OCI-LY7 (cell line): ENCODE data around the gene TNFRSF11A. TPM values are rescaled to one million over a fixed set of nuclear protein-coding genes. Genes with fewer than 3 reads are reported as not detected.

Experiments
- BruUV-seq: library from RNA; stranded (reverse); fragments of 400-500 nt; replicated peaks from 2 replicates; lab custom pipeline; 2021; lab: Mats Ljungman, UMichigan
- CTCF ChIA-PET: fragments of 300-600 bp; sonication (Branson Sonifier 250); formaldehyde crosslinking; loops from one replicate; lab custom pipeline; 2022; ENCODE audit warnings: antibody characterized with exemption; ENCODE audit not compliant: unreplicated experiment; lab: Charles Lee
- POLR2A ChIA-PET: fragments of 300-600 bp; sonication (Branson Sonifier 250); formaldehyde crosslinking; loops from one replicate; lab custom pipeline; 2022; ENCODE audit warnings: antibody characterized with exemption; lab: Charles Lee
- DNase-seq: peaks from one replicate; pipeline ENCODE4 v3.0.0-alpha.2; 2015; ENCODE audit warnings: low spot score
- H2AFZ ChIP-seq: fragments of 200-600 bp; sonication (generic), shearing (Covaris generic); 2 replicates; pipeline ENCODE4 v1.6.1; 2014; ENCODE audit warnings: mild to moderate bottlenecking, antibody characterized with exemption, low read length, moderate library complexity
- H3K27ac ChIP-seq: fragments of 200-600 bp; sonication (generic); 2 replicates; pipeline ENCODE4 v1.5.1; 2014; ENCODE audit warnings: mixed run types, low read depth, mild to moderate bottlenecking, moderate library complexity, low read length, inconsistent platforms; ENCODE audit not compliant: poor library complexity, severe bottlenecking
- H3K36me3 ChIP-seq: fragments of 200-600 bp; sonication (generic); 2 replicates; pipeline ENCODE4 v1.6.1; 2014; ENCODE audit warnings: mild to moderate bottlenecking, antibody characterized with exemption, low read length, moderate library complexity, mixed read lengths; ENCODE audit not compliant: insufficient read depth
- H3K4me1 ChIP-seq: fragments of 200-600 bp; sonication (generic); 2 replicates; pipeline ENCODE4 v1.5.1; 2014; ENCODE audit warnings: mild to moderate bottlenecking, low read length; ENCODE audit not compliant: insufficient read depth, poor library complexity, severe bottlenecking
- H3K4me2 ChIP-seq: fragments of 200-600 bp; sonication (generic); 2 replicates; pipeline ENCODE4 v1.6.1; 2014; ENCODE audit warnings: mild to moderate bottlenecking, low read length
- H3K4me3 ChIP-seq: fragments of 200-600 bp; sonication (generic); 2 replicates; pipeline ENCODE4 v1.5.1; 2014; ENCODE audit warnings: mild to moderate bottlenecking, low read depth, low read length; ENCODE audit not compliant: poor library complexity, severe bottlenecking
- H3K79me2 ChIP-seq: fragments of 200-600 bp; sonication (generic); 2 replicates; pipeline ENCODE4 v1.6.1; 2016; ENCODE audit warnings: low read depth, mild to moderate bottlenecking, low read length, moderate library complexity, mixed read lengths; ENCODE audit not compliant: insufficient read depth
- H3K9me2 ChIP-seq: fragments of 200-600 bp; sonication (generic); 2 replicates; pipeline ENCODE4 v1.6.1; 2016; ENCODE audit warnings: mild to moderate bottlenecking, low read length, mixed read lengths; ENCODE audit not compliant: insufficient read depth
- H3K9me3 ChIP-seq: fragments of 200-600 bp; sonication (generic); 2 replicates; pipeline ENCODE4 v1.6.1; 2014; ENCODE audit warnings: mild to moderate bottlenecking, mixed run types, low read length, mixed read lengths
- H4K20me1 ChIP-seq: fragments of 200-600 bp; sonication (generic); 2 replicates; pipeline ENCODE4 v1.6.1; 2014; ENCODE audit warnings: mild to moderate bottlenecking, antibody characterized with exemption, low read length, moderate library complexity, mixed read lengths; ENCODE audit not compliant: insufficient read depth
- EZH2phosphoT487 ChIP-seq: fragments of 200-600 bp; sonication (generic); IDR thresholded peaks from 2 replicates; pipeline ENCODE4 v1.6.1; 2018; ENCODE audit warnings: low read depth, borderline replicate concordance, mild to moderate bottlenecking, mixed run types, antibody characterized with exemption, low read length, moderate library complexity, mixed read lengths
- intact Hi-C: fragments of 100-400 bp; cut with micrococcal nuclease; formaldehyde crosslinking; loops from one replicate; pipeline ENCODE4 v1.10.0; 2022; ENCODE audit not compliant: unreplicated experiment
- total RNA-seq, 2 experiments: library from RNA; depleted of rRNA in 1 of 2; stranded (reverse); fragments of >200 nt in 1 of 2; shearing (Covaris generic) in 1 of 2; gene quantifications; 2 replicates each; pipeline ENCODE4 v1.2.3, GENCODE V29; 2014 to 2022
- TF ChIP-seq, protein P1 (sequence below): fragments of 200-600 bp; sonication (generic); conservative IDR thresholded peaks from 2 replicates; pipeline ENCODE4 v1.5.1; 2014; ENCODE audit warnings: mild to moderate bottlenecking, antibody characterized with exemption, low read length, moderate library complexity, mixed read lengths

Gene TNFRSF11A
- total RNA-seq, 2 experiments from 2014 or later, result not detected

DNA sequence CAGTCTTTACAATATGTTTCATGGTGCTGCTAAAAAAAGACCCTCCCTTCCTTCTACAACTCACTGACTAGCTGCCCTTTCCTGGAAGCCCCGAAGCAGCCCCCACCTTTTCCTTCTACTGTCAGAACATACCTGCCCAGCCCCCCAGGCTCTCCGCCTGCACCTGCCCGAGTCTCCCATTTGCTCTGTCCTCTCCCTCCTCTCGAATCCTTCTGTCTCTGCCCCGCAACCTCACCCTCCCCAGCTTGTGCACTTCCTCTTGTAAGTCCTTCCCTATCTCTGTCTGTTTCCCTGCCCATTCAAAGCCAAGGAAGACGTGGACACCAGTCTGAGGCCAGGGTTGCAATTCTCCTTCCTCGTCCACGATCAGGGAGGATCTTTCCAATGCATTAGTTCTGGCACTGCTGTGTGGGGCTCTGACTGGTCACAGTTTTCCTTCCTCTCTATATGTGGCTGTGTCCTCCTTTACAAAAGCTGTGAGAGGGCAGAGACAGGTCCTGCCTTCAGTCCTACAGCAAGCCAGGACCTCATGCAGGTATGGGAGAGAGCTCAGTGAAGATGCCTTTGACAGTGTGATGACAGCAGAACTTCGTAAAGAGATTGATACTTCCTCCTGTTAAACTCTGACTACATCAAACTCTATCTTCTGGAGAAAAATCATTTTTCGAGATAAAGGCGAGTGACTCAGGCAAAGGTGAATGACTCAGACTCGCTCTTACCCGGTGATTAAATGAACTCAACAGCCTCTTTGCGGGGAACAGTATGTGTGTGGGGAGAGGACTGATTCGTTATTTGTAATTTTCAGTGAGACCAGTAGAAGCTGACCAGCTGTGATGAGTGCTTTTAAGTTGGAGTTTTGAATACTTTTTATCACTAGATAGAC is 14.2 kb downstream of the TNFRSF11A start:
- Histone ChIP-seq H3K4me3 (no peak overlapping the region), H4K20me1 (no peaks in the 10 kb centered on the region), H2AFZ (no peak overlapping the region), H3K4me1 (no peaks in the 10 kb centered on the region), H3K9me3 (no peaks in the 10 kb centered on the region), H3K9me2 (no peaks in the 10 kb centered on the region), H3K4me2 (no peak overlapping the region), H3K36me3 (no peaks in the 10 kb centered on the region), H3K79me2 (no peaks in the 10 kb centered on the region), H3K27ac (no peak overlapping the region)
- POLR2A ChIA-PET, result no interaction called here
- intact Hi-C loops, result no loop called here
- TF ChIP-seq EZH2phosphoT487, result no peak
- TF ChIP-seq, protein P1, sequence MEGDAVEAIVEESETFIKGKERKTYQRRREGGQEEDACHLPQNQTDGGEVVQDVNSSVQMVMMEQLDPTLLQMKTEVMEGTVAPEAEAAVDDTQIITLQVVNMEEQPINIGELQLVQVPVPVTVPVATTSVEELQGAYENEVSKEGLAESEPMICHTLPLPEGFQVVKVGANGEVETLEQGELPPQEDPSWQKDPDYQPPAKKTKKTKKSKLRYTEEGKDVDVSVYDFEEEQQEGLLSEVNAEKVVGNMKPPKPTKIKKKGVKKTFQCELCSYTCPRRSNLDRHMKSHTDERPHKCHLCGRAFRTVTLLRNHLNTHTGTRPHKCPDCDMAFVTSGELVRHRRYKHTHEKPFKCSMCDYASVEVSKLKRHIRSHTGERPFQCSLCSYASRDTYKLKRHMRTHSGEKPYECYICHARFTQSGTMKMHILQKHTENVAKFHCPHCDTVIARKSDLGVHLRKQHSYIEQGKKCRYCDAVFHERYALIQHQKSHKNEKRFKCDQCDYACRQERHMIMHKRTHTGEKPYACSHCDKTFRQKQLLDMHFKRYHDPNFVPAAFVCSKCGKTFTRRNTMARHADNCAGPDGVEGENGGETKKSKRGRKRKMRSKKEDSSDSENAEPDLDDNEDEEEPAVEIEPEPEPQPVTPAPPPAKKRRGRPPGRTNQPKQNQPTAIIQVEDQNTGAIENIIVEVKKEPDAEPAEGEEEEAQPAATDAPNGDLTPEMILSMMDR, result no peak
- no TSS peak for BruUV-seq
- no peak for DNase-seq
- CTCF ChIA-PET, result no interaction called here

DNA sequence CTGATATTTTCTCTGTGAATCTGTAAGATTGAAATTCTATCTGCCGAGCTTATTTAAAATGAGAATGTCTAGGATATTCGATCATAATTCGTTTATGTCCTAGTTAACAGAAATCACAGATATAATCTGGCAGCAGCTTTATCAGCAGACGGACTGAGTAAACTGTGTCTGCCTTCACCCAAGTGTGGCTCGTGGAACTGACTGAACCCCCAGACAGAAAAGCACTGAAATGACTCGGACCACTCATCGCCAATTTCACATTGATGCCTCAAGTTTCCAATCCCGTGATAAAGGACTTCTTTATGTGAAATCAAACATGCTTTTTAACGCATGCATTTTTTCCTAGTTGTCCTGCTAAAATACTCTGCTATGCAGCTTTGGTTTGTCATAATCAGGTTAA is 15.9 kb downstream of the TNFRSF11A start:
- Histone ChIP-seq H3K4me3 (no peak overlapping the region), H3K4me1 (no peaks in the 10 kb centered on the region), H4K20me1 (no peaks in the 10 kb centered on the region), H3K9me3 (no peaks in the 10 kb centered on the region), H3K4me2 (no peak overlapping the region), H3K27ac (no peak overlapping the region), H3K9me2 (no peaks in the 10 kb centered on the region), H3K36me3 (no peaks in the 10 kb centered on the region), H3K79me2 (no peaks in the 10 kb centered on the region), H2AFZ (no peak overlapping the region)
- TF ChIP-seq, protein P1, result no peak
- TF ChIP-seq EZH2phosphoT487, result no peak
- no TSS peak for BruUV-seq
- intact Hi-C loops, result no loop called here
- ChIA-PET POLR2A (no interaction called here), CTCF (no interaction called here)
- no peak for DNase-seq

DNA sequence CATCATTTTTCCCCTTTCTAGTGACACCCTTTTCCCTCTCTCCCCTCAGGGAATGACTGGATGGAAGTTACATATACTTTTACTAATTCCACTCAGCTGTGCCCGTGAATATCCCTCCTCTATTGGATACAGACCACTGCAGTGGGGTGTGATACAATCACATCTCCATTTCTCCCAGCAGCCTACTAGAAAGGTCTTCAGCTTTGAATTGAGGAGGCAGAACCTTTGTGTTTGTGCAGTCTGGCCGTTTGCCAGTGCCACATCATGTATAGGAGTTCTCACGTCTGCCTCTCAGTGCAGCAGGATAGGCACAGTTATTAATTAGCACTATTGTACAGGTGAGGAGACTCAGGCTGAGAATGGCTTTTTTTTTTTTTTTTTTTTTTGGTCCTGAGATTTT is 16.4 kb downstream of the TNFRSF11A start:
- no peak for TF ChIP-seq EZH2phosphoT487
- TF ChIP-seq, protein P1, result no peak
- POLR2A ChIA-PET, result no interaction called here

More for the DNA sequence above, 16.4 kb downstream of the TNFRSF11A start:
- Histone ChIP-seq H3K4me3 (no peak overlapping the region), H4K20me1 (no peaks in the 10 kb centered on the region), H3K27ac (no peak overlapping the region), H3K4me1 (no peaks in the 10 kb centered on the region), H3K4me2 (no peak overlapping the region), H3K79me2 (no peaks in the 10 kb centered on the region), H2AFZ (no peak overlapping the region), H3K9me3 (no peaks in the 10 kb centered on the region), H3K36me3 (no peaks in the 10 kb centered on the region), H3K9me2 (no peaks in the 10 kb centered on the region)
- BruUV-seq, result no TSS peak
- intact Hi-C loops, result no loop called here
- DNase-seq, result no peak
- CTCF ChIA-PET, result no interaction called here
